ENCODE measurements around the gene ZNF154. TPM values are rescaled to one million over a fixed set of nuclear protein-coding genes. Genes with fewer than 3 reads are reported as not detected.
A peak's percentile ranks its signal among the peaks of the same experiment; 100 is the strongest.
"Not testable (repeated sequence)": the region's sequence is repeated elsewhere in the genome, so short reads cannot be mapped to it uniquely, and the experiment has no call there.

The ZNF154 gene
- total RNA-seq, 4 donors from 2014 or later, result 1.4 to 4.4 (median 2.8) TPM

- no peak for TF ChIP-seq CTCF (IDR thresholded peaks at IDR 0.05)
- peak; percentile 91 for ATAC-seq (ENCODE audit: low FRiP score)
- peak; percentile 60 for DNase-seq (ENCODE audit: low spot score)
Observed at GRCh38 chr19:57746580-57747471, 37.8 kb upstream of the ZNF154 start, which contains the start of gene ZNF776. Gene ZNF776, plus strand, starts transcription at chr19:57746815. Its CDS starts 244 bp downstream, at chr19:57747059.

- not testable (repeated sequence) for ATAC-seq (ENCODE audit: low FRiP score); DNase-seq (ENCODE audit: low spot score)
Observed at GRCh38 chr19:57738770-57739169, 29.8 kb upstream of the ZNF154 start.

GRCh38 chr19:57738320-57738719 lies 29.3 kb upstream of the ZNF154 start:
- ATAC-seq (ENCODE audit: low FRiP score); DNase-seq (ENCODE audit: low spot score): not testable (repeated sequence)

GRCh38 chr19:57720878-57721277 lies 11.9 kb upstream of the ZNF154 start:
- ATAC-seq (ENCODE audit: low FRiP score) (no peak), DNase-seq (ENCODE audit: low spot score) (no peak)
- no peak for TF ChIP-seq CTCF (IDR thresholded peaks at IDR 0.05)

GRCh38 chr19:57719901-57720519 lies 11.0 kb upstream of the ZNF154 start:
- TF ChIP-seq CTCF (IDR thresholded peaks at IDR 0.05), result no peak
- no peak for DNase-seq (ENCODE audit: low spot score)
- ATAC-seq (ENCODE audit: low FRiP score), result no peak

- no peak for ATAC-seq (ENCODE audit: low FRiP score)
- DNase-seq (ENCODE audit: low spot score), result no peak
- no peak for TF ChIP-seq CTCF (IDR thresholded peaks at IDR 0.05)
Observed at GRCh38 chr19:57719424-57719823, 10.4 kb upstream of the ZNF154 start.

GRCh38 chr19:57712222-57712621 lies 3.2 kb upstream of the ZNF154 start:
- TF ChIP-seq CTCF (IDR thresholded peaks at IDR 0.05), result no peak
- no peak for DNase-seq (ENCODE audit: low spot score)
- no peak for ATAC-seq (ENCODE audit: low FRiP score)

GRCh38 chr19:57709616-57710015 lies 612 bp upstream of the ZNF154 start:
- DNase-seq (ENCODE audit: low spot score) (no peak), ATAC-seq (ENCODE audit: low FRiP score) (no peak)
- TF ChIP-seq CTCF (IDR thresholded peaks at IDR 0.05), result no peak
